ENCODE results near the gene FBRSL1.

The FBRSL1 gene

DNA sequence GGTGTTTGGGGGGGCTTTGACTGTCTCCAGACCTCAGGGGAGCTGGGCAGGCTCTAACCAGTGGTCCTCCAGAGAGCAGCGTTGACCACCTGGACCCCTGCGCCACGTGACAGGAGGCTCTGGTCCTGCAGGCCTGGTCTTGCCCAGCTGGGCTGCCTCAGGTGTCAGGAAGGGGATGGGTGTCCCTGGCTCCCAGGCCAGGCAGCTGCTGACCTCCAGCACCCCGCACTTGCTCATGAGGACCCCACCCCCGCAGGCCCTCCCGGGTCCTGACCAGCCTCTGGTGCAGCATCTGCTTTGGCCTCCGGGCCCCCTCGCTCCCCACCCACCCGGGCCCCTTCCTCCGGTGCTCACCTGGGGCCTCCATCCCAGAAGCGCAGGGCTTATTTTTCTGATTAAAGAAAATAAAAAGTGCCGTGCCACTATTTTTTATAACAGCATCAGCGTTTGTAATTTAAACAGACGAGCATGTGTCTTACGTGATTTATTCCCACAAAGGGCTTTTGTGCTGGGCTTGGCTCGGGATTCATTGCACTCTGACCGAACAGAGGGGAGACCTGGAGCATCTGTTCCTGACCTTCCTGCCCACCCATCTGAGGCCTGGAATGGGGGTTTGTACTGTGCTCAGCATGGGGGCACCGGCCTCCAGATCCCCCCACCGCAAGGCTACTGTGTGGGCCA, 21.7 kb downstream of the FBRSL1 start:
- no peak for DNase-seq (ENCODE audit: low read depth in 2 of 2)
- H3K4me3 ChIP-seq (replicated peaks in 1 of 2; ENCODE audit: low read depth in 2 of 2, low read length in 2 of 2), result no peak overlapping the region
- TF ChIP-seq, protein P1, sequence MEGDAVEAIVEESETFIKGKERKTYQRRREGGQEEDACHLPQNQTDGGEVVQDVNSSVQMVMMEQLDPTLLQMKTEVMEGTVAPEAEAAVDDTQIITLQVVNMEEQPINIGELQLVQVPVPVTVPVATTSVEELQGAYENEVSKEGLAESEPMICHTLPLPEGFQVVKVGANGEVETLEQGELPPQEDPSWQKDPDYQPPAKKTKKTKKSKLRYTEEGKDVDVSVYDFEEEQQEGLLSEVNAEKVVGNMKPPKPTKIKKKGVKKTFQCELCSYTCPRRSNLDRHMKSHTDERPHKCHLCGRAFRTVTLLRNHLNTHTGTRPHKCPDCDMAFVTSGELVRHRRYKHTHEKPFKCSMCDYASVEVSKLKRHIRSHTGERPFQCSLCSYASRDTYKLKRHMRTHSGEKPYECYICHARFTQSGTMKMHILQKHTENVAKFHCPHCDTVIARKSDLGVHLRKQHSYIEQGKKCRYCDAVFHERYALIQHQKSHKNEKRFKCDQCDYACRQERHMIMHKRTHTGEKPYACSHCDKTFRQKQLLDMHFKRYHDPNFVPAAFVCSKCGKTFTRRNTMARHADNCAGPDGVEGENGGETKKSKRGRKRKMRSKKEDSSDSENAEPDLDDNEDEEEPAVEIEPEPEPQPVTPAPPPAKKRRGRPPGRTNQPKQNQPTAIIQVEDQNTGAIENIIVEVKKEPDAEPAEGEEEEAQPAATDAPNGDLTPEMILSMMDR (IDR thresholded peaks at IDR 0.05; ENCODE audit: low read depth, low read length), result no peak

DNA sequence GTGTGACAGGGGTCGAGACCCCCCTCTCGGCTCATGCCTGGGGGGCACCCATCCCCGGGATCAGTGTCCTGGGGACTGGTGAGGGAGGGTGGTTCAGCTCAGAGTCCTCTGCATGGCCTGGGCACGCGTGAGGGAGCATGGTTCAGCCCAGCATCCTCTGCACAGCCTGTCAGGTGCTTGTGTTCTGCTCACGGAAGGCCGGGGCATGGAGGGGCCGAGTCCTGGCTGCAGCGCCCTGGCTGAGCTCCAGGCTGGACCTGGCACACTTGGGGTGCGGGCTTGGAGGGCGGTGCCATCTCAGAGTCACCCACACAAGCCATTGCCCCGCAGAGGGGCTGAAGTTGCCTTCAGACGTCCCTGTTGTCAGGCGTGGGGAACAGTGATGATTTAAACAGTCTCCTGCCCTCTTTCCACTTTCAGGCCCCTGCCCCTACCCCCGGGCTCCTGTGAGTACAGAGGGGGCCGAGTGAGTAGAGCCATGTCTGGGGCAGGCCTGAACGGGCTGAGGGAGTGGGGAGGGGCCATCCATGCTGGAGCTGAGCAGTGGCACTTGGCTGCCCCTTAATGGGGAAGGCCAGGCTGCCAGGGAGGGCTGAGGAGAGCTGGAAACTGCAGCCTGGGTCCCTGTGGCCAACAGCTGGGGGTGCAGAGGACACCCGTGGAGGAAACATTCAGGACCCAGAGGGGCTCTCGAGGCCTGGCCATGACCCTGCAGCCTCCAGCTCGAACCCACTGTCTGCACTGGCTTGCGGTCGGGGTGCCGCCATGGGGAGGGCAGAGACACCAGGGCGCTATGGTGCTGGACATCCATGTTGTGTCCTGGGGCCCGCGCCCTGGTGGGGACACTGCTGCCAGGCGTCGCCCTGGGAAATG, 22.5 kb downstream of the FBRSL1 start:
- no peak for DNase-seq (ENCODE audit: low read depth in 2 of 2)
- TF ChIP-seq, protein P1 (IDR thresholded peaks at IDR 0.05; ENCODE audit: low read depth, low read length), result no peak
- no peak overlapping the region for H3K4me3 ChIP-seq (replicated peaks in 1 of 2; ENCODE audit: low read depth in 2 of 2, low read length in 2 of 2)

DNA sequence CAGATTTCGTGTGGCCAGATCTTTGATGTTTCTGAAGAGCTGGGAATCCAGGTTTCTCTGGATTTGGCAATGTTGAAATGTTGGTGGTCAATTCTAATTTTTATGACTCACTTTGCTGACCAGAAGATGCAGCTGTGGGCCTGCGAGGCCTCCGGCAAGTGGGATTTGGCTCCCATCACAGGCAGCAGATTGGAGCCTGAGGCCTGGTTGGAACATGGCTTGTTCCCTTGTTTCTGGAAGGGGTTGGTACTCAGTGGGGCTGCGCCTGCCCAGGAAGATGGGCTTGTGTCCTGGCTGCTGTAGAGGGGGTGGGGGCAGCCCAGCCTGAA, 23.1 kb downstream of the FBRSL1 start:
- H3K4me3 ChIP-seq (replicated peaks in 1 of 2; ENCODE audit: low read depth in 2 of 2, low read length in 2 of 2), result no peak overlapping the region
- TF ChIP-seq, protein P1 (IDR thresholded peaks at IDR 0.05; ENCODE audit: low read depth, low read length), result no peak

DNA sequence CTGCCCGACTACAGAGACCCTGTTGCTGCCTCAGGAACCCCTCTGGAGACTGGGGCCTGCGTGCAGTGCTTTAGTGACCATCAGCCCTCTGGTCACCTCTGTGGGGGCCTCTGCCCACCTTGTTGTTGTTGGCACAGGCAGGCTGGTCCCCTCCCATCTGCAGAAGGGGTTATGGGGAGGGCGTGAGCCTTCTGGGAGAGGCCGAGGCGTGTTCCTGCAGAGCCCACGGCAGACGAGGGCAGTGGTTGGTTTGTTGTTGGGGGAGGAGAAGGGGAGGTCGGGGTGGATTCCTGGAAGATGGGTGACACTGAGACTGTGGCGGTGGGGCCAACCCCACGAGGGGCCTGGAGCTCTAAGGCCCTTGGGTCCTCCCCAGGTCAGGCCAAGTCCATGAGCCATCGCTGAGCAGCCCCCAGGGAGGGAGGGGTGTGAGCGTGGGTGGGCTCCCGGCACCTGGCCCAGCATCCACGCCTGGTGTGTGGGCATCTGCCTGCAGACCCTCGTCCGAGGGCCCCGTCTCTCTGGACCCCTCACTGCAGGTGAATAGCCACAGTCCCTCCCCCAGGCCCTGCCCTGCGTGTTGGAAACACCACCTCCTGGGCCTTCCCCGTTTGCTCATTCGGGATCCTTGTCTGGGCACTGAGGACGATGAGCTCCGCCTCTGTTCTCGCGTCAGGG, 23.6 kb downstream of the FBRSL1 start:
- TF ChIP-seq, protein P1 (IDR thresholded peaks at IDR 0.05; ENCODE audit: low read depth, low read length), result no peak
- DNase-seq (ENCODE audit: low read depth in 2 of 2), result no peak
- no peak overlapping the region for H3K4me3 ChIP-seq (replicated peaks in 1 of 2; ENCODE audit: low read depth in 2 of 2, low read length in 2 of 2)

More for the DNA sequence above, 23.1 kb downstream of the FBRSL1 start:
- peak; percentile 28 to 41 for DNase-seq (ENCODE audit: low read depth in 2 of 2)

DNA sequence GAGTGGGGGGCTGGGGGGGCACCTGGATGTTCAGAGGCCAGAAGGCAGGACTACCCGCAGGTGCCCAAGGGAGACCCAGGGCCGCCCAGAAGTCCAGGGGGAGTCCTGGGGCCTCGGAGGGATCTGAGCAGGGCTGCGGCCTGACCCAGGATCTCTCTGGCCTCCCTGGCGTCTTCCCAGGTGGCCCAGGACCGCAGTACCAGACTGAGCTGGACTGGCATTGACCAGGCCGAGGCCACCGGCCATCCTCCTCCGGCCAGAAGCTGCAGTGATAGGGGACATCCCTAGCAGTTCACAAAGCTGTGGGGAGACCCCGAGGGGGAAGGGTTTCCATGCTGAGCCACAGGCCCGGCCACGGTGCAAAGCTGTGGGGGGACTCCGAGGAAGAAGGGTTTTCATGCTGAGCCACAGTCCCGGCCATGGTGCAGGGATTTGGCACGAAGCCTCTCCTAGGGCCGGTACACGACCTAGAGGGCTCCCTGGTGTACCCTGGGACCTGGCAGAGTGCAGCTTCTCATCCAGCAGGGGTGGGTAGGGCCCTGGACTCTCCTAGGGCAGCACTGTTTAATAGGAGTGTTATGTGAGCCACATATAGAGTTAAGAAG, 24.4 kb downstream of the FBRSL1 start:
- no peak for DNase-seq (ENCODE audit: low read depth in 2 of 2)
- TF ChIP-seq, protein P1 (IDR thresholded peaks at IDR 0.05; ENCODE audit: low read depth, low read length), result no peak
- H3K4me3 ChIP-seq (replicated peaks in 1 of 2; ENCODE audit: low read depth in 2 of 2, low read length in 2 of 2), result no peak overlapping the region

DNA sequence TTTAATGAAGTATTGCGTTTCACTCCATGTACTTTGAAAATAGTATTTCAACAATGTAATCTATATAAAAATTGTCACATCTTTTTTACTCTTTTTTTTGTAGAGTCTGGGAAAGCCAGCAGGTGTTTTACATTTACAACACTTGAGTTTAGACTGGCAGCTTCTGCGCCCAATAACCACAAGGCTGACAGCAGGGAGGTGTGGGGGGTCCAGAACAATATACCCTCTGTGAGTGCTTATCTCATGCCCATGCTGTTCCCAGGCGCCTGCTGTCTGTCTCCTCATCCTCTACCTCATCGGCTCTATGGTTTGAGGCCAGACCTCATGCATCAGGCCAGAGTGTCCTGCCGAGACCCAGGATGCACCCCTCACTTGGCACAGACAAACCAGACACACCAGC, 24.9 kb downstream of the FBRSL1 start:
- H3K4me3 ChIP-seq (replicated peaks in 1 of 2; ENCODE audit: low read depth in 2 of 2, low read length in 2 of 2), result no peak overlapping the region
- DNase-seq (ENCODE audit: low read depth in 2 of 2), result no peak
- TF ChIP-seq, protein P1 (IDR thresholded peaks at IDR 0.05; ENCODE audit: low read depth, low read length), result no peak

Data from cardiac fibroblast (primary cell).